HCT116 (cell line): ENCODE data around the gene SCAI.

Experiments
- ATF3 ChIP-seq: IDR thresholded peaks from 2 replicates; pipeline ENCODE4 v1.6.1; 2012
- CBX3 ChIP-seq: IDR thresholded peaks from 2 replicates; pipeline ENCODE4 v1.6.1; 2012; ENCODE audit warnings: low read depth
- CTCF ChIP-seq, 3 experiments: fragments of 200-600 bp in 1 of 3; sonication (generic) in 1 of 3; IDR thresholded peaks in 2 of 3; conservative IDR thresholded peaks in 1 of 3; 2 replicates each; pipeline ENCODE4 v1.5.1; 2012 to 2017; ENCODE audit warnings: low read depth in 2 of 3, low read length in 2 of 3, antibody characterized with exemption in 1 of 3, borderline replicate concordance in 1 of 3, control low read depth in 1 of 3, mild to moderate bottlenecking in 1 of 3, mixed read lengths in 1 of 3, mixed run types in 1 of 3, moderate library complexity in 1 of 3; ENCODE audit not compliant: insufficient read depth in 1 of 3
- EZH2phosphoT487 ChIP-seq: fragments of 200-600 bp; IDR thresholded peaks from 2 replicates; pipeline ENCODE4 v1.6.1; 2018; ENCODE audit warnings: antibody characterized with exemption, borderline replicate concordance
- MAX ChIP-seq: IDR thresholded peaks from 2 replicates; pipeline ENCODE4 v1.6.1; 2012
- POLR2A ChIP-seq: IDR thresholded peaks from 2 replicates; pipeline ENCODE4 v1.7.0; 2011; ENCODE audit warnings: borderline replicate concordance; ENCODE audit not compliant: insufficient read depth, insufficient read length; ENCODE audit errors: extremely low read depth
- POLR2AphosphoS5 ChIP-seq: IDR thresholded peaks from 2 replicates; pipeline ENCODE4 v1.6.1; 2011; ENCODE audit warnings: mild to moderate bottlenecking, low read depth, low read length, moderate library complexity
- REST ChIP-seq: IDR thresholded peaks from 2 replicates; pipeline ENCODE4 v1.6.1; 2012; ENCODE audit warnings: low read depth
- YY1 ChIP-seq: IDR thresholded peaks from 2 replicates; pipeline ENCODE4 v1.6.1; 2011; ENCODE audit warnings: low read length, low read depth, moderate library complexity, mild to moderate bottlenecking; ENCODE audit not compliant: insufficient replicate concordance; ENCODE audit errors: extremely low read depth
- ZBTB33 ChIP-seq: IDR thresholded peaks from 2 replicates; pipeline ENCODE4 v1.6.1; 2011; ENCODE audit warnings: mild to moderate bottlenecking, low read length, moderate library complexity; ENCODE audit not compliant: insufficient replicate concordance; ENCODE audit errors: extremely low read depth

- no peak for TF ChIP-seq POLR2A
- TF ChIP-seq ATF3 = no peak
- TF ChIP-seq CTCF (IDR thresholded peaks at IDR 0.05 in 2 of 3, conservative IDR thresholded peaks at IDR 0.05 in 1 of 3; ENCODE audit: borderline replicate concordance in 1 of 3, insufficient read depth in 1 of 3, low read depth in 2 of 3, low read length in 2 of 3) = no peak
- TF ChIP-seq EZH2phosphoT487 = no peak
- TF ChIP-seq ZBTB33 = no peak
- TF ChIP-seq CBX3 = no peak
- TF ChIP-seq REST = no peak
- TF ChIP-seq POLR2AphosphoS5 = no peak
- no peak for TF ChIP-seq MAX
- no peak for TF ChIP-seq YY1
Measured at GRCh38 chr9:125106285-125106893, 36.9 kb downstream of the SCAI start.
